ENCODE results near the gene RECQL.
"Not testable (repeated sequence)": the region's sequence is repeated elsewhere in the genome, so short reads cannot be mapped to it uniquely, and the experiment has no call there.

Gene RECQL

DNA sequence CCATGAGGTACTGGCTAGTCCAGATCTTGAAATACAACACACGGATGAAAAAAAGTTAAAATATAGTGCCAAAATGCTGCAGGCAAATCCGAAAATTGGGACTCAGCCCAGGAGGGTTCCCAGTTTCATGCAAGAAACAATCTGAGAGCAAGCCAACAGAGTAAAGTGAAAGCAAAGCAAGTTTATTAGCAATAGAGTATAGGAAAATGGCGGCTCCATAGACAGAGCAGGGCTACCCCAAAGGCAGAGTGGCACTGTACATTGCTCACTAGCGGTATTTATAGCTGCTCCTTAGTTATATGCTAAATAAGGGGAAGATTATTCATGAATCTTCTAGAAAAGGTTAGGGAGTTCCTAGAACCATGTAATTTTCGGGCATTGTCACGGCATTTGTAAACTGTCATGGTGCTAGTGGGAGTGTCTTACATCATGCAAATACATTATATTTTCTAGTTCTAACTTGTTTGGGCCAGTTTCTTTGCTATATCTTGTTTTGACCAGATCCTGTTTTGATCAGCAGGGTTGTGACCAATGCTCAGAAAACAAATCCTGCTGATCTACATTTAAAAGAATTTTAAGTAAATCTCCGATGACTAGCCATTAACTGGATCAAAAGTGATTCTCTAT lies 29.1 kb downstream of the RECQL start:
- H3K4me1 ChIP-seq (ENCODE audit: insufficient read depth, low read length): no peaks in the 10 kb centered on the region
- no peak overlapping the region for H3K4me2 ChIP-seq (ENCODE audit: insufficient read depth, low read length)
- H3K36me3 ChIP-seq (ENCODE audit: insufficient read depth, low read length): peaks cover 66% of the 10 kb centered on the region
- no peak overlapping the region for H3K4me3 ChIP-seq (ENCODE audit: low read depth in 1 of 2, low read length in 2 of 2)
- H3K27me3 ChIP-seq (ENCODE audit: insufficient read depth, low read length, poor library complexity): no peaks in the 10 kb centered on the region
- no peaks in the 10 kb centered on the region for H3K79me2 ChIP-seq (ENCODE audit: insufficient read depth, low read length)
- H2AFZ ChIP-seq (ENCODE audit: low read depth, low read length): no peak overlapping the region
- no peak for TF ChIP-seq CTCF (IDR thresholded peaks at IDR 0.05; ENCODE audit: borderline replicate concordance, extremely low read depth, low read length, poor library complexity, severe bottlenecking)
- TF ChIP-seq EZH2 (IDR thresholded peaks at IDR 0.05; ENCODE audit: borderline replicate concordance, low read depth, low read length, severe bottlenecking): no peak
- no peak for DNase-seq
- H3K9ac ChIP-seq (ENCODE audit: low read depth, low read length): no peak overlapping the region
- no peak overlapping the region for H3K27ac ChIP-seq (ENCODE audit: low read length)
- no peaks in the 10 kb centered on the region for H3K9me3 ChIP-seq (ENCODE audit: insufficient read depth, low read length, severe bottlenecking)
- ATAC-seq (ENCODE audit: insufficient read depth, low read depth): no peak
- H4K20me1 ChIP-seq (ENCODE audit: insufficient read depth, low read length): no peaks in the 10 kb centered on the region

DNA sequence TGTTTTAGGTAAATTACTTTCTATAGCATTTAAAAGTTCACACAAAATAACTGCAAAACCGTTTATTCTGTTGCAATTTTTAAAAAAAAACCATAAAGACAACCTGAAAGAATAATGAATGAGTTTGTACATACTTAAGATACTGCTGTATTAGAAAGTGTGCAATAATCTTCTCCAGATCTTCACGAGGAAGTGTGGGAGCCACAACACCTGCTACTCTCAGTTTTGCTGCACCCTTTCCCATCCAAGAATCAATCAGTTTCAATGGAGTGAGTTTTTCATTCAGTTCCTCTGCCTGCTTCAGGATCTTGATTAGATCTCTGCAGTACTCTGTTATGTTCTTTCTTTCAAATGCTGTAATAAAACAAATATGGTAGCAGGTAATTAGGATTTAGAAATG lies 30.1 kb downstream of the RECQL start:
- ATAC-seq (ENCODE audit: insufficient read depth, low read depth) (no peak), DNase-seq (no peak)
- H3K9me3 ChIP-seq (ENCODE audit: insufficient read depth, low read length, severe bottlenecking): no peaks in the 10 kb centered on the region
- H3K27ac ChIP-seq (ENCODE audit: low read length): no peak overlapping the region
- H3K4me3 ChIP-seq (ENCODE audit: low read depth in 1 of 2, low read length in 2 of 2): no peak overlapping the region
- H3K27me3 ChIP-seq (ENCODE audit: insufficient read depth, low read length, poor library complexity): no peaks in the 10 kb centered on the region
- H3K36me3 ChIP-seq (ENCODE audit: insufficient read depth, low read length): peaks cover 61% of the 10 kb centered on the region
- TF ChIP-seq CTCF (IDR thresholded peaks at IDR 0.05; ENCODE audit: borderline replicate concordance, extremely low read depth, low read length, poor library complexity, severe bottlenecking) (no peak), EZH2 (IDR thresholded peaks at IDR 0.05; ENCODE audit: borderline replicate concordance, low read depth, low read length, severe bottlenecking) (no peak)
- no peaks in the 10 kb centered on the region for H3K79me2 ChIP-seq (ENCODE audit: insufficient read depth, low read length)
- no peak overlapping the region for H2AFZ ChIP-seq (ENCODE audit: low read depth, low read length)
- no peaks in the 10 kb centered on the region for H4K20me1 ChIP-seq (ENCODE audit: insufficient read depth, low read length)
- H3K4me2 ChIP-seq (ENCODE audit: insufficient read depth, low read length): no peak overlapping the region
- no peaks in the 10 kb centered on the region for H3K4me1 ChIP-seq (ENCODE audit: insufficient read depth, low read length)
- H3K9ac ChIP-seq (ENCODE audit: low read depth, low read length): no peak overlapping the region

DNA sequence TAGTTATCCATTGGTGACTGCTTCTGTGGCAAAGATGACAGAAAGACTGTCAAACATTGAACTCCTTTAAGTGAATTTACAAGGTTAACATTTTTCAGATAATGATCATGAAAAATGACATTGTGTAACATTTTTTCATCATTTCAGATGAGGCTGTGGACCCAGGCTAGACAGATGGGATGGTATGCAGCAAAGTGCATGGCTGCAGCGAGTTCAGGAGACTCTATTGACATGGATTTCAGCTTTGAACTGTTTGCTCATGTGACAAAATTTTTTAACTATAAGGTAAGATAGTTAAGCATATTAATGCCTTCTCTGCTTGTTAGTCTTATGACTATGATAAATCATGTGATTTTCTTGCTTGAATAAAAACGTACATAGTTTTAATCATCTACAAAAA lies 34.1 kb downstream of the RECQL start:
- H2AFZ ChIP-seq (ENCODE audit: low read depth, low read length); H3K4me3 ChIP-seq (ENCODE audit: low read depth in 1 of 2, low read length in 2 of 2); DNase-seq; ATAC-seq (ENCODE audit: insufficient read depth, low read depth); H3K27ac ChIP-seq (ENCODE audit: low read length); H3K4me1 ChIP-seq (ENCODE audit: insufficient read depth, low read length); H3K79me2 ChIP-seq (ENCODE audit: insufficient read depth, low read length); H3K9ac ChIP-seq (ENCODE audit: low read depth, low read length); H3K9me3 ChIP-seq (ENCODE audit: insufficient read depth, low read length, severe bottlenecking); H3K4me2 ChIP-seq (ENCODE audit: insufficient read depth, low read length); H4K20me1 ChIP-seq (ENCODE audit: insufficient read depth, low read length); H3K27me3 ChIP-seq (ENCODE audit: insufficient read depth, low read length, poor library complexity): not testable (repeated sequence)
- H3K36me3 ChIP-seq (ENCODE audit: insufficient read depth, low read length): peaks cover 45% of the 10 kb centered on the region

DNA sequence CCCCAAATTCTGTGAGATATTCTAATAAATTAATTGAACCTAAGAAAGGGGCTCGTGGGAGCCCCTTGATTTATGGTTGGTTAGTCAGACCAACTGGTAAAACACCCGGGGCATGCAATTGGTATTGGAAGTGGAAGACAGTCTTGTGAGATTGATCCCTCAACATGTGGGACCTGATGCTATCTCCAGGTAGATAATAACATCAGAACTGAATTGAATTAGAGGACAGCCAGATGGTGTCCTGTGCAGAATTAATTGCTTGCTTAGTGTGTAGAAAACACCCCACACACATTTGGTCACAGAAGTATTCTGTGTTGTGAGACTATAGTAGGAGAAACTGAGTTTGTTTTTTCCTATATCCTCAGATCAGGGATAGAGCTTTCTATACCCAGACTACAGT lies 42.0 kb downstream of the RECQL start:
- H3K36me3 ChIP-seq (ENCODE audit: insufficient read depth, low read length): peaks cover 60% of the 10 kb centered on the region
- no peak for DNase-seq
- no peak overlapping the region for H3K4me3 ChIP-seq (ENCODE audit: low read depth in 1 of 2, low read length in 2 of 2)
- no peak overlapping the region for H3K27ac ChIP-seq (ENCODE audit: low read length)
- no peaks in the 10 kb centered on the region for H3K79me2 ChIP-seq (ENCODE audit: insufficient read depth, low read length)
- ATAC-seq (ENCODE audit: insufficient read depth, low read depth): no peak
- peaks cover 22% of the 10 kb centered on the region for H3K4me1 ChIP-seq (ENCODE audit: insufficient read depth, low read length)
- TF ChIP-seq CTCF (IDR thresholded peaks at IDR 0.05; ENCODE audit: borderline replicate concordance, extremely low read depth, low read length, poor library complexity, severe bottlenecking) (no peak), EZH2 (IDR thresholded peaks at IDR 0.05; ENCODE audit: borderline replicate concordance, low read depth, low read length, severe bottlenecking) (no peak)
- H3K27me3 ChIP-seq (ENCODE audit: insufficient read depth, low read length, poor library complexity): no peaks in the 10 kb centered on the region
- H2AFZ ChIP-seq (ENCODE audit: low read depth, low read length): no peak overlapping the region
- H3K9me3 ChIP-seq (ENCODE audit: insufficient read depth, low read length, severe bottlenecking): no peaks in the 10 kb centered on the region
- no peaks in the 10 kb centered on the region for H4K20me1 ChIP-seq (ENCODE audit: insufficient read depth, low read length)
- H3K9ac ChIP-seq (ENCODE audit: low read depth, low read length): no peak overlapping the region
- H3K4me2 ChIP-seq (ENCODE audit: insufficient read depth, low read length): no peak overlapping the region

Data from DND-41 (cell line).